ENCODE measurements around the gene ADAMTS16.

The ADAMTS16 gene

DNA sequence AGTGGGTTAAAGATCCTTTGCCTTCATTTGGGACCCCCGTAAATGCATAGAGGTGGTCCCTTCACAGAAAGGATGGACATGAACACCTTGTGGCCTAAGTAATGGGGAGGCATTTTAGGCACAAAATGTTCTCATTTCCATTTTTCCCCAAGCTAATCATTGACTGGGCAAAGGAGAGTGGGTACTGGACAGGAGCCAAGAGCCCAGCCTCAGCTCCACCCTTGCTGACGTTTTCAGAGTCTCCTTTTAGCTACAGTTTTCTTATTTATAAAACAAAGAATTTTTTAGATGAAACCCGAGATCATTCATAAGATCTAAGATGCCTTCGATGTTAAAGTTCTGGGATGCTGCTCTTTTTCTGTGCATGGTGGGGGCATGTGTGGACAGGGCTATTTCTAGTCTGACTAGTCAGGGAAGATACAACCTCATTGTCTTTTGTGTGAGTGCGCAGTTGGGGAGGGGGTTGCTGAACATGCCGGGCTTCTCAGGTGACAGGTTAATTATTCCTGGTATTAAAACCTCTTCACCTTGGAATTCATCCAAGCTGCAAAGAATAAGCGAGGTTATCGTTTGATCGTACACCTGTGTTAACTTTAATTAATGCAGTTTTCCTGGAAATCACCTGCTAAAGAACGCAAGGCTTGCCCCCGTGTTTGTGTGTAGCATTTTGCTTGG, 48.4 kb downstream of the ADAMTS16 start:
- TF ChIP-seq ZNF274 (IDR thresholded peaks at IDR 0.05; ENCODE audit: low read depth, low read length), result no peak
- H3K4me3 ChIP-seq (ENCODE audit: low read length), result no peak overlapping the region

DNA sequence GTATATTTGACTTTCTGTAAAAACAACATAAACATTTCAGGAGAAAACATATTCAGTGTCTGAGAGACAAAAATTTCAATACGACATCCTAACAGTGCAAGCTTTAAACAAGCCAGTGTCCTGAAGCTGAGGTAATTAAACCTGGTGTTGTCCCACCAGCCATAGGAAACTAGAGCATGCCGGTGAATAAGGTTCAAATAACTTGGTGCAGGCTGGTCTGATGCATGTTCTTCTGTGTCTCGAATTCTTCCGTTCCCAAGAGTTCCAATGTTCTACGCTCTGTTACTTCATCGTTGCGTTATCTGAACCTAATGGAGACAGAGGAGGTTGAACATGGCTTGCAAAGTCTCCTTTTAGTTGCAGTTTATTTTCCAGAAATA, 48.9 kb downstream of the ADAMTS16 start:
- TF ChIP-seq ZNF274 (IDR thresholded peaks at IDR 0.05; ENCODE audit: low read depth, low read length), result no peak
- no peak overlapping the region for H3K4me3 ChIP-seq (ENCODE audit: low read length)

DNA sequence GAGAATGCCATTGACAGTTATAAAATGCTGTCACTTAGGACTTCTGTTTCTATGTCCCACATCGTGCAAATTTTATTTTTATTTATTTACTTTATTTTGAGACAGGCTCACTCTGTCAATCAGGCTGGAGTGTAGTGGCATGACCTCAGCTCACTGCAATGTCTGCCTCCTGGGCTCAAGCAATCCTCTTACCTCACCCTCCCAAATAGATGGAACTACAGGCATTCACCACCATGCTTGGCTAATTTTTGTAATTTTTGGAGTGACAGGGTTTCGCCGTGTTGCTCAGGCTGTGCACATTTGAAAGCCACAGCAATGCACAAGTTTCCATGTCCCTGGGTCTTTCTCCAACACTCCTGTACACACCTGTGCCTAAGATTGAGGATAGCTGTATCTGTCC, 51.8 kb downstream of the ADAMTS16 start:
- H3K4me3 ChIP-seq (ENCODE audit: low read length), result no peak overlapping the region
- no peak for TF ChIP-seq ZNF274 (IDR thresholded peaks at IDR 0.05; ENCODE audit: low read depth, low read length)

DNA sequence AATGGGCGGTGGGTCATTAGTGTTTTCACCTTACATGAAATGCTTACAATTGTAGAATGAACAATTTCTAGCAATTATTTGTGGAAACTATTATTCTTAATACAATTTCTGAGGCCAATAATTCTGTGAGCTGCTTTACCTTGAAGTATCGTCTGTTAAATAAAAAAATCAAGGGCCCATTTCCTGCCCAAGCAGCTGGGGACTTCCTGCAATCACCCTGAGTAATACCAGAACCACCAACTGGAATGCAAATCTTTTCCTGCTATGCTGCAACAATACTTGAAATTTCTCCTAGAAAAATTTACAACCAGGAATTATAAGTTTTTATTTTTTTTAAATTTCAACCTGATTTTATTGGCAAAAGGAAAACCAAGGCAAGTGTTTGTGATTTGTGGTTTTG, 52.6 kb downstream of the ADAMTS16 start:
- TF ChIP-seq ZNF274 (IDR thresholded peaks at IDR 0.05; ENCODE audit: low read depth, low read length), result no peak

DNA sequence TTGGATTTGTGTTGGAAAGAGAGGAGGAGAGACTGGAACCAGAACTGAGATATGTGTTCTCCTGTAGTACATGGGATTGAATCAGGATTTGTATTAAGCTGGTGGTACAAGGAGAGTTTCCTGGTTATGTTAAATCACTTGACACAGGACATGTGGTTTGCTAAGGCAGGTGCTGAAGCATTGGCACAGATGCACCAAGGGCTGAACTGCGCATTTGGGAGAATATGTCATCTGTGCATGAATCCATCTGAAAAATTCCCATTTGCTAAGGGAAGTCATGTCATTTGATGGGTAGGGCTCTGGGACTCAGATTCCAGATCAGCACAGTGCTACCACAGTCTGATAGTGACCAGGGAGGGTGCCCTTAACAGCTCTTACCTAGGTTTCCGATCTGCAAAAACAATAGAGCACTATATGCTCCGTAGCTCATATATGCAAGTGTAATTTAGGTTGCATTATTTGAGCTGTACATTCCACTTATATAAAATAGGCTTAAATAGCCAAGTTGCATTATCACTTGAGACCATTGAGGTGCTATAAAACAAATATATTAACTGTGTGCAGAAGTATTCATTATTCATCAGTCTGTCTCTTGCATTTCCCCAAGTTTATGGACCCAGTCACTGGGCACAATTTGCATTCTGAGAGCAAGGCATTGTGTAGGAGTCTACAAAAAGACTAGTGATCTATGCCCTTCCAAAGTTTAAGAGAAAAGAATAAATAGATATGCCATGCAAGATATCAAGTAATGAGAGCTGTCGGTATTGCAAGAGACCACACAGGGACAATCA, 55.2 kb downstream of the ADAMTS16 start:
- TF ChIP-seq ZNF274 (IDR thresholded peaks at IDR 0.05; ENCODE audit: low read depth, low read length), result no peak
- H3K4me3 ChIP-seq (ENCODE audit: low read length), result no peak overlapping the region

More for the DNA sequence above, 52.6 kb downstream of the ADAMTS16 start:
- H3K4me3 ChIP-seq (ENCODE audit: low read length), result no peak overlapping the region

DNA sequence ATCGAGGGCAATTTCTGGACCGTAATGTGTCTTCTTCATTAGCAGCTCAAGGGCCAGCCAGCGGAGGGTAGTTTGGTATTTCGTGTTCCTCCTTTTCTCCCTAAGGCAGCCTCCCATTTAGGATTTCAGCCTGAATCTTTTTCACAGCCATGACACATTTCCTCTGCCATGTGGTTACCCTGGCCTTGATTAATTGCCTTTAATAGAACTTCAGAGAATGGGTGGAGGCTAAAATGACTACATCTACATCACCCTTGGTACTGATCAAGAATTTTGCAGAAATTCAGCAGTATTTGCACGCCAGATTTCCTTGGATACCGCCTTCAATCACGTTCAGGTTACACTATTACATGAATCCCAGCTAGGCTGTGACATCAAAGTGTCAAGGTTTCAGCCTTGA, 58.0 kb downstream of the ADAMTS16 start:
- no peak for TF ChIP-seq ZNF274 (IDR thresholded peaks at IDR 0.05; ENCODE audit: low read depth, low read length)
- no peak overlapping the region for H3K4me3 ChIP-seq (ENCODE audit: low read length)

DNA sequence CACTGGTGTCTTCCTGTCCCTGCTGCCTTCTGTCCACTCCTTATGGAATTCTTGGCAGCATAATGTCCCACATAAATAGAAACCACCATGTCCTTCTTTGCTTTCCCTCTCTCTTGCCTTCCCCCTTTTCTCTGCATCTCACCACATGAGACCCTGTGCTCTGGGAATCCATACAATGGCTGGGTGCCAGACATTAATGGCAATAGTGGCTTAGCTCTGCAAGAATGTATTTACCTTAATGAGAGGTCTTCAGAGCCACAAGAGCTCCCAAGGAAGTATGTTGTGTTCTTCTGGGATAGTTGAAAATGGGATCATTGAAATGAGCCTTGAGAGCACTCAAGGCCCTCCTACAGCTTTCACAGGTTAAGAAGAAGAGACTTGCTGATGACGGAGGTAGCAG, 58.7 kb downstream of the ADAMTS16 start:
- no peak overlapping the region for H3K4me3 ChIP-seq (ENCODE audit: low read length)
- TF ChIP-seq ZNF274 (IDR thresholded peaks at IDR 0.05; ENCODE audit: low read depth, low read length), result no peak

DNA sequence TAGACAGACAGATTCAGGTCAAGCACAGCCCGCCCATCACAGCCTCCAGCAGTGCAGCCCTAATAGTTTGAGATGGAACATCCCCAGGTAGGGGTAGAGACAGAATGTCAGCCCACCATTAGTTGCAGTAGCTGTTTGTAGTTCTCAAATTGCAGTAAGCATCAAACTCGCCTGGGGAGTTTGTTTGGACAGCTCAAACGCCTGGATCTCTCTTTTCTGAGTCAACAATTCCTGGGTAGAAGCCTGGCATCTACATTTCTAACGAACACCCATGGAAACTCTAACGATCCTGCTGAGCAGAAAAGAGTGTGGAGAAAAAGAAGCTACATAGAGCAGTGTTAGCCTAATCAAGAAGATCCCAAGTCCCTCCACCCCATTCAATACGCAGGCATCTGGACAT, 59.4 kb downstream of the ADAMTS16 start:
- no peak overlapping the region for H3K4me3 ChIP-seq (ENCODE audit: low read length)
- no peak for TF ChIP-seq ZNF274 (IDR thresholded peaks at IDR 0.05; ENCODE audit: low read depth, low read length)

DNA sequence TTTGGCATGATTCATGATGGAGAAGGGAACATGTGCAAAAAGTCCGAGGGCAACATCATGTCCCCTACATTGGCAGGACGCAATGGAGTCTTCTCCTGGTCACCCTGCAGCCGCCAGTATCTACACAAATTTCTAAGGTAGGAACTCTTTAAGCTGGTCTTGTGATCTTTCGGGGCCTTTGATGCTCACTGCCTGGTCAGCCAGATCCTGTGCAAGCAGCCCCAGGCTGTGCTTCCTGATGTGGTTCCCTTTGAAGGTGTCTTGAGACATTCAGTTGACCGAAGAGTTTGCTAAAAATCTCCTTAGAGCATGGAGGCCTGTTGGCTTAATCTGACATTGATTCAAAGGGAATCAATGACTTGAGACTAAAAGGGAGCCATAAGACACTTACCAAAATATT, 60.0 kb downstream of the ADAMTS16 start:
- no peak for TF ChIP-seq ZNF274 (IDR thresholded peaks at IDR 0.05; ENCODE audit: low read depth, low read length)
- H3K4me3 ChIP-seq (ENCODE audit: low read length), result no peak overlapping the region

DNA sequence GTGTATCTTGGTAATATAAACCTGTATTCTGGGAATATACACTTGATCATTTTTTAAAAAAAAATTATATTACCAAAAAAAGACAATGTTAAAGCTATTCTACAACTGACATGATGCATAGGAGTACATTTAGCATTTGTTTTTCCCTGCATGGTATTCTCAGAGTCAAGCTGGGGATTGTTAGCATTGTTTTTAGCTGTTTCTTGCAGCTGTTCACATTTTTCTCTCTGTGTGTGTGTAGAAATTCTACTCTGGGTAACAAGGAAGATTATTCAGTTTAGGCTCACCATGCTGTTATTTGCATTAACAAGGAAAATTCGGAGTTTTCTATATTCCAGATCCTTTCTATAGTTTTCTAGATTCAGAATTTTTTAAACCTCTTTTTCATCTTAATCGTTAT, 62.2 kb downstream of the ADAMTS16 start:
- TF ChIP-seq ZNF274 (IDR thresholded peaks at IDR 0.05; ENCODE audit: low read depth, low read length), result no peak
- H3K4me3 ChIP-seq (ENCODE audit: low read length), result no peak overlapping the region

DNA sequence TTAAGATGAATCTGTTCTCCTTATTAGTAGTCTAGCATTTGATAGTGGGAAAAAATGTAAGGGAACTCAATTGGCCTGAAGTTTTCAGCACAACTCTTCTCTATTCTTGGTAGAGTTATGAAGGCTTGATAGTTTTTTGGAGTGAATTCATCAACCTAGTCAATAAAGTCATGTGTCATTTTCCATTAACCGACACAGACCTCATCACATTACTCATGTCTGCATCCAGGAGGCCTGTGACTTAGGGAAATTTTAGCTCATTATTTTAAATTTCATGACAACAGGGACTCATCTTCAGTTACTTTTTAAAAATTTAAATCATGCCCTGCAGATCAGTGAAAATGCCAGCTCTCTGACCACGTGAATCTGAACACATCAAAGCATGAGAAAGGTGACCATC, 63.3 kb downstream of the ADAMTS16 start:
- no peak for TF ChIP-seq ZNF274 (IDR thresholded peaks at IDR 0.05; ENCODE audit: low read depth, low read length)
- no peak overlapping the region for H3K4me3 ChIP-seq (ENCODE audit: low read length)

DNA sequence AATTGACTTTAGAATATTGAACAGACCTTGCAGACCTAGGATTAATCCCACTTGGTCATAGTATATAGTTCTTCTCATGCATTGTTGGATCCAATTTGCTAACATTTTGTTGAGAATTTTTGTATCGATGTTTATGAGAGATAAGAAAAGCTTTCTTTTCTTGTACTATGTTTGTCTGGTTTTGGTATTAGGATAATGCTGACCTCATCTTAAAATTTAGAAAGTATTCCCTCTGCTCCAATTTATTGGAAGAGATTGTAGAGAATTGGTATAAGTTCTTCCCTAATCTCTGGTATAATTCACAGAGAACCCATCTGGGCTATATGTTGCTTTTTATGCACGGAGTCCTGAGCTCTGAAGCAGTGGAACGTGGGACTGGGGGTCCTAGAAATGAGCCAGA, 67.7 kb downstream of the ADAMTS16 start:
- H3K4me3 ChIP-seq (ENCODE audit: low read length), result no peak overlapping the region
- TF ChIP-seq ZNF274 (IDR thresholded peaks at IDR 0.05; ENCODE audit: low read depth, low read length), result no peak

DNA sequence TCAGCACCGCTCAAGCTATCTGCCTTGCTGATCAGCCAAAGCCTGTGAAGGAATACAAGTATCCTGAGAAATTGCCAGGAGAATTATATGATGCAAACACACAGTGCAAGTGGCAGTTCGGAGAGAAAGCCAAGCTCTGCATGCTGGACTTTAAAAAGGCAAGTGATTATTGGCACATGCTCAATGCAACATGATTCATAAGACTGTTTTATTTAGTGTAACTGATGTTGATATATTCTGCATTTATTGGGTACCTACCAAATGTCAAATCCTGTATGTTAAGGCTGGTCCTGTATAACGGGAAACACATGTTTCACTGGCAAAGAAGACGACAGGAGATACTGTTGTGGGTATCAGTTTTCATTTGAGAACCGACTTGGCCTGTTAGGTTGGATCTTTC, 69.0 kb downstream of the ADAMTS16 start:
- no peak overlapping the region for H3K4me3 ChIP-seq (ENCODE audit: low read length)
- TF ChIP-seq ZNF274 (IDR thresholded peaks at IDR 0.05; ENCODE audit: low read depth, low read length), result no peak

DNA sequence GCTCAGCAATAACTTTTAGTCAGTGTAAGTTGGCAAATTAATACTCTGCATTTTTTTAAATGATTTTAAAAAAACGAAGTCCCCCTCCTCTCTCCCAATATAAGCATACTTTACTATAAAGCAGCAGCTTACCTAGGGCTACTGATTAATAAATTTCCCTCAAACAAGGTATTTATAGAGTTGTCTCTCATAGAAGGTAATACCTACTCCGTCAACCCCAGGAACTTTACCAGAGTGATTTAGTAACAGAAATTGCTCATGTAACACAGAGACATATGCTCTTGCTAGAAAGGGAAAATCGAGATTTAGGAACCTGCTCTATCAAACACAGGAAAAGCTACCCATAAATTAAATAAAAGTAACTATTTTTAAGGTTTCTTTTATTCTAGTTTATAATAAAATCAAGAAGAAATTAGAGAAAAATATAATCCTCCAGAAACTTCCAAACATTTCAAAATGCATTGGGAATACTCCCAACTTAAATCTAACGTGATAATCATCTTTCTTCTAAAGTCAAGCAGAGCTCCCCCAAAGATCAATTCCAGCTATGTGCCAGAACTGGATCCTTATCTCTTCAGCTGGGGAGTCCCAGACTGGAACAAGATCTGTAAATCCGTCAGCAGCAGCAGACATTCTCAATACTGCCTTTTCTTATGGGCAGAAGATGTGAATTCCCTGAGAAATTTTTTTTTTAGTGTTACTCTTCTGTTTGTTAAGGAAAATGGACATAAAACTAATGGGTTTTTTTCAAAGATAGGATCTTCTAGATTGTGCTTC, 69.6 kb downstream of the ADAMTS16 start:
- TF ChIP-seq ZNF274 (IDR thresholded peaks at IDR 0.05; ENCODE audit: low read depth, low read length), result no peak

DNA sequence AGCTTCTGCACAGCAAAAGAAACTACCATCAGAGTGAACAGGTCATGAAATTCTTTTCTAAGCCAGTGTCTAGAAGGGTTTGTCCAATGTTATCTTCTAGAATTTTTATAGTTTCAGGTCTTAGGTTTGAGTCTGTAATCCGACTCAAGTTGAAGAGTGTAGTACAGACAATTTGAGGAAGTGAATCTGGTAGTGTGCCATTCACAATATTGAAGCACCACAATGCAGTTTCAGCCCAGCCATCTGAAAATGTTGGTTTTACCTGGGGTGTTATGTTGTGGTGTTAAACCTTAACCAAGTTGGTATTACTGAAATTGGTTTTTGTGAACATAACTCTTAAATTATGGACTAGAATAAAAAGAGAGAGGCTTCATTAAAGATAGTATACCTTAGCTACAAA, 77.2 kb downstream of the ADAMTS16 start:
- no peak for TF ChIP-seq ZNF274 (IDR thresholded peaks at IDR 0.05; ENCODE audit: low read depth, low read length)

More for the DNA sequence above, 69.6 kb downstream of the ADAMTS16 start:
- no peak overlapping the region for H3K4me3 ChIP-seq (ENCODE audit: low read length)

More for the DNA sequence above, 77.2 kb downstream of the ADAMTS16 start:
- no peak overlapping the region for H3K4me3 ChIP-seq (ENCODE audit: low read length)

Measured in GM08714 (cell line).